Measurements from ENCODE around the gene AKNA.

The AKNA gene

DNA sequence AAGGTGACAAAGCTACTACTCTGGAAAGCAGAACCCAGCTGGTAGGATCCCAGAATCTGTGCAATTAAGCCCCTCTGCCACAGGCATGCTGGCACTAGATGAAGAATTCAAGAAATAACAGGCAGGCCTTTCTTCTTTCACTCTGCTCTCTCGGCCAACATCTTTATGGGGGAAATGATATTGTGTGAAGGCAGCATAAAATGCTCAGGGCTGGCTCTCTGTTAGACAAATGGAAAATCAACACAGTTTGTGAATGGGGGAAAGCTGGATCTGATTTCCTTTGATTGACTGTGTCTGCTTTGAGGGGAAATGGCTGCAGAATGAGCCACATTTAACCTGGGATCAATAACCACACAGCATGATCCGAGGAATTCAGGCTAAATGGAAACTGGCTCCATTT, 29.1 kb upstream of the AKNA start:
- Histone ChIP-seq H3K4me3 (ENCODE audit: low read length) (no peak overlapping the region), H3K9me3 (ENCODE audit: control insufficient read depth, insufficient read depth, low read length) (no peaks in the 10 kb centered on the region), H3K36me3 (ENCODE audit: control insufficient read depth, insufficient read depth, low read length) (no peaks in the 10 kb centered on the region), H3K27ac (ENCODE audit: low read length) (no peak overlapping the region), H3K4me1 (ENCODE audit: control insufficient read depth, insufficient read depth, low read length) (0 out of 2 replicates have a peak, but pooled peaks cover 2% of the 10 kb centered on the region), H3K27me3 (ENCODE audit: control insufficient read depth, insufficient read depth, low read length) (no peaks in the 10 kb centered on the region)
- no peak for DNase-seq (ENCODE audit: low read depth, low spot score)
- WGBS (ENCODE audit: insufficient coverage, insufficient read length): no CpG with 5 or more reads among the region's 2 CpGs

DNA sequence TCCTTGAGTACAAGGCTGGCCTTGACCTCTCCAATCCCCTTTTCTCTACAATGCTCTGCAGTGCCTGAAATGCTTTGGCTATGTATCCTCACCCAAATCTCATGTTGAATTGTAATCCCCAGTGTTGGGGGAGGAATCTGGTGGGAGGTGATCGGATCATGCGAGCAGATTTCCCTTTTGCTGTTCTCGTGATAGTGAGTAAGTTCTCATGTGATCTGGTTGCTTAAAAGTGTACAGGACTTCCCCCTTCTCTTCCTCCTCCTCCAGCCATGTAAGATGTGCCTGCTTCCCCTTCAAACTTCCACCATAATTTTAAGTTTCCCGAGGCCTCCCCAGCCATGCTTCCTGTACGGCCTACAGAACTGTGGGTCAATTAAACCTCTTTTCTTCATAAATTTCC, 28.5 kb upstream of the AKNA start:
- 0 out of 2 replicates have a peak, but pooled peaks cover 2% of the 10 kb centered on the region for H3K4me1 ChIP-seq (ENCODE audit: control insufficient read depth, insufficient read depth, low read length)
- no peak for DNase-seq (ENCODE audit: low read depth, low spot score)
- WGBS (ENCODE audit: insufficient coverage, insufficient read length): no CpG with 5 or more reads among the region's 5 CpGs
- H3K36me3 ChIP-seq (ENCODE audit: control insufficient read depth, insufficient read depth, low read length): no peaks in the 10 kb centered on the region
- no peak overlapping the region for H3K27ac ChIP-seq (ENCODE audit: low read length)
- H3K4me3 ChIP-seq (ENCODE audit: low read length): no peak overlapping the region
- H3K27me3 ChIP-seq (ENCODE audit: control insufficient read depth, insufficient read depth, low read length): no peaks in the 10 kb centered on the region
- H3K9me3 ChIP-seq (ENCODE audit: control insufficient read depth, insufficient read depth, low read length): no peaks in the 10 kb centered on the region

- DNase-seq (ENCODE audit: low read depth, low spot score): no peak
- WGBS (ENCODE audit: insufficient coverage, insufficient read length): no CpG with 5 or more reads among the region's 2 CpGs
- H3K4me3 ChIP-seq (ENCODE audit: low read length): no peak overlapping the region
- H3K27me3 ChIP-seq (ENCODE audit: control insufficient read depth, insufficient read depth, low read length): no peaks in the 10 kb centered on the region
- H3K36me3 ChIP-seq (ENCODE audit: control insufficient read depth, insufficient read depth, low read length): no peaks in the 10 kb centered on the region
- H3K9me3 ChIP-seq (ENCODE audit: control insufficient read depth, insufficient read depth, low read length): no peaks in the 10 kb centered on the region
- H3K4me1 ChIP-seq (ENCODE audit: control insufficient read depth, insufficient read depth, low read length): 0 out of 2 replicates have a peak, but pooled peaks cover 3% of the 10 kb centered on the region
- H3K27ac ChIP-seq (ENCODE audit: low read length): no peak overlapping the region
Measured at GRCh38 chr9:114414346-114414745, 26.6 kb upstream of the AKNA start.

GRCh38 chr9:114413861-114414301, 26.1 kb upstream of the AKNA start:
- WGBS (ENCODE audit: insufficient coverage, insufficient read length): no CpG with 5 or more reads among the region's 5 CpGs
- no peak overlapping the region for H3K4me3 ChIP-seq (ENCODE audit: low read length)
- H3K27me3 ChIP-seq (ENCODE audit: control insufficient read depth, insufficient read depth, low read length): no peaks in the 10 kb centered on the region
- H3K36me3 ChIP-seq (ENCODE audit: control insufficient read depth, insufficient read depth, low read length): no peaks in the 10 kb centered on the region
- no peaks in the 10 kb centered on the region for H3K9me3 ChIP-seq (ENCODE audit: control insufficient read depth, insufficient read depth, low read length)
- peaks cover 5% of the 10 kb centered on the region; the same call in 1 of the 2 replicates for H3K4me1 ChIP-seq (ENCODE audit: control insufficient read depth, insufficient read depth, low read length)
- no peak for DNase-seq (ENCODE audit: low read depth, low spot score)
- no peak overlapping the region for H3K27ac ChIP-seq (ENCODE audit: low read length)

GRCh38 chr9:114412048-114412683, 24.4 kb upstream of the AKNA start:
- no peak for DNase-seq (ENCODE audit: low read depth, low spot score)
- WGBS (ENCODE audit: insufficient coverage, insufficient read length): no CpG with 5 or more reads among the region's 12 CpGs
- Histone ChIP-seq H3K9me3 (ENCODE audit: control insufficient read depth, insufficient read depth, low read length) (no peaks in the 10 kb centered on the region), H3K36me3 (ENCODE audit: control insufficient read depth, insufficient read depth, low read length) (no peaks in the 10 kb centered on the region), H3K27ac (ENCODE audit: low read length) (no peak overlapping the region), H3K4me1 (ENCODE audit: control insufficient read depth, insufficient read depth, low read length) (peaks cover 7% of the 10 kb centered on the region; the same call in 1 of the 2 replicates), H3K4me3 (ENCODE audit: low read length) (no peak overlapping the region), H3K27me3 (ENCODE audit: control insufficient read depth, insufficient read depth, low read length) (no peaks in the 10 kb centered on the region)

DNA sequence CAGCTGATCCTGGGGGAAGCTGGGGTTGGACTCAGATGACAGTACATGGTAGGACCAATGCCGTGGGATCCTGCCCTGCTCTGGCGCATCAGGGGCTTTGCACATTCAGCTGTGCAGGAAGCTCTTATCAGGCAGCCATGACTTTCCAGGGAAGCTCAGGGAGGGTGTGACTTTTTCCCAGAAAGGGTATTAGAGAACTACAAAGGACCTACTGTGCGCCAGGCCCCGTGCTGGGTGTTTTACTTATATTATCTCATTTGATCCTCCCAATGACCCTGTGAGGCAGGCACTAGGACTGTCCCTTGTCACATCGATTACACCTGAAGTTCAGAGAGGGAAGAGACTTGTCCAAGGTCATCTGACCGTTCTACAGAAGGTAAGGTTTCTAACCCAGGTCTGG, 23.7 kb upstream of the AKNA start:
- Histone ChIP-seq H3K27me3 (ENCODE audit: control insufficient read depth, insufficient read depth, low read length) (no peaks in the 10 kb centered on the region), H3K4me1 (ENCODE audit: control insufficient read depth, insufficient read depth, low read length) (peaks cover 7% of the 10 kb centered on the region; the same call in 1 of the 2 replicates), H3K9me3 (ENCODE audit: control insufficient read depth, insufficient read depth, low read length) (no peaks in the 10 kb centered on the region), H3K27ac (ENCODE audit: low read length) (no peak overlapping the region), H3K4me3 (ENCODE audit: low read length) (no peak overlapping the region), H3K36me3 (ENCODE audit: control insufficient read depth, insufficient read depth, low read length) (no peaks in the 10 kb centered on the region)
- WGBS (ENCODE audit: insufficient coverage, insufficient read length): no CpG with 5 or more reads among the region's 6 CpGs
- no peak for DNase-seq (ENCODE audit: low read depth, low spot score)

- no peak overlapping the region for H3K27ac ChIP-seq (ENCODE audit: low read length)
- peaks cover 7% of the 10 kb centered on the region; the same call in 1 of the 2 replicates for H3K4me1 ChIP-seq (ENCODE audit: control insufficient read depth, insufficient read depth, low read length)
- no peak for DNase-seq (ENCODE audit: low read depth, low spot score)
- H3K27me3 ChIP-seq (ENCODE audit: control insufficient read depth, insufficient read depth, low read length): no peaks in the 10 kb centered on the region
- no peaks in the 10 kb centered on the region for H3K9me3 ChIP-seq (ENCODE audit: control insufficient read depth, insufficient read depth, low read length)
- H3K36me3 ChIP-seq (ENCODE audit: control insufficient read depth, insufficient read depth, low read length): no peaks in the 10 kb centered on the region
- WGBS (ENCODE audit: insufficient coverage, insufficient read length): no CpG with 5 or more reads among the region's 8 CpGs
- no peak overlapping the region for H3K4me3 ChIP-seq (ENCODE audit: low read length)
Measured at GRCh38 chr9:114410910-114411309, 23.1 kb upstream of the AKNA start.

GRCh38 chr9:114409842-114410241, 22.1 kb upstream of the AKNA start:
- DNase-seq (ENCODE audit: low read depth, low spot score): no peak
- no peaks in the 10 kb centered on the region for H3K27me3 ChIP-seq (ENCODE audit: control insufficient read depth, insufficient read depth, low read length)
- no peaks in the 10 kb centered on the region for H3K9me3 ChIP-seq (ENCODE audit: control insufficient read depth, insufficient read depth, low read length)
- H3K4me1 ChIP-seq (ENCODE audit: control insufficient read depth, insufficient read depth, low read length): peaks cover 7% of the 10 kb centered on the region; the same call in 1 of the 2 replicates
- H3K36me3 ChIP-seq (ENCODE audit: control insufficient read depth, insufficient read depth, low read length): no peaks in the 10 kb centered on the region
- no CpG with 5 or more reads among the region's 5 CpGs for WGBS (ENCODE audit: insufficient coverage, insufficient read length)
- no peak overlapping the region for H3K4me3 ChIP-seq (ENCODE audit: low read length)
- no peak overlapping the region for H3K27ac ChIP-seq (ENCODE audit: low read length)

GRCh38 chr9:114409103-114409780, 21.5 kb upstream of the AKNA start:
- peaks cover 6% of the 10 kb centered on the region; the same call in 1 of the 2 replicates for H3K4me1 ChIP-seq (ENCODE audit: control insufficient read depth, insufficient read depth, low read length)
- no peaks in the 10 kb centered on the region for H3K9me3 ChIP-seq (ENCODE audit: control insufficient read depth, insufficient read depth, low read length)
- no peak overlapping the region for H3K4me3 ChIP-seq (ENCODE audit: low read length)
- no peak for DNase-seq (ENCODE audit: low read depth, low spot score)
- no CpG with 5 or more reads among the region's 11 CpGs for WGBS (ENCODE audit: insufficient coverage, insufficient read length)
- H3K27me3 ChIP-seq (ENCODE audit: control insufficient read depth, insufficient read depth, low read length): no peaks in the 10 kb centered on the region
- H3K27ac ChIP-seq (ENCODE audit: low read length): no peak overlapping the region
- H3K36me3 ChIP-seq (ENCODE audit: control insufficient read depth, insufficient read depth, low read length): no peaks in the 10 kb centered on the region

- no peak for DNase-seq (ENCODE audit: low read depth, low spot score)
- no CpG with 5 or more reads among the region's 7 CpGs for WGBS (ENCODE audit: insufficient coverage, insufficient read length)
- Histone ChIP-seq H3K4me3 (ENCODE audit: low read length) (no peak overlapping the region), H3K4me1 (ENCODE audit: control insufficient read depth, insufficient read depth, low read length) (peaks cover 6% of the 10 kb centered on the region), H3K27ac (ENCODE audit: low read length) (no peak overlapping the region), H3K27me3 (ENCODE audit: control insufficient read depth, insufficient read depth, low read length) (no peaks in the 10 kb centered on the region), H3K9me3 (ENCODE audit: control insufficient read depth, insufficient read depth, low read length) (no peaks in the 10 kb centered on the region), H3K36me3 (ENCODE audit: control insufficient read depth, insufficient read depth, low read length) (no peaks in the 10 kb centered on the region)
Measured at GRCh38 chr9:114408645-114409044, 20.9 kb upstream of the AKNA start.

Measured in iPS DF 6.9 (cell line).